NB4 (cell line): Measurements from ENCODE around the gene ACSM2A.

ENCODE experiments used
- POLR2A ChIP-seq: IDR thresholded peaks from 2 replicates; pipeline ENCODE4 v1.6.1; 2011; ENCODE audit warnings: mild to moderate bottlenecking; ENCODE audit not compliant: insufficient read length; ENCODE audit errors: extremely low read depth
- TF ChIP-seq, protein P1 (sequence below): IDR thresholded peaks from one replicate; pipeline ENCODE4 v1.5.1; 2012; ENCODE audit warnings: low read depth, low read length

DNA sequence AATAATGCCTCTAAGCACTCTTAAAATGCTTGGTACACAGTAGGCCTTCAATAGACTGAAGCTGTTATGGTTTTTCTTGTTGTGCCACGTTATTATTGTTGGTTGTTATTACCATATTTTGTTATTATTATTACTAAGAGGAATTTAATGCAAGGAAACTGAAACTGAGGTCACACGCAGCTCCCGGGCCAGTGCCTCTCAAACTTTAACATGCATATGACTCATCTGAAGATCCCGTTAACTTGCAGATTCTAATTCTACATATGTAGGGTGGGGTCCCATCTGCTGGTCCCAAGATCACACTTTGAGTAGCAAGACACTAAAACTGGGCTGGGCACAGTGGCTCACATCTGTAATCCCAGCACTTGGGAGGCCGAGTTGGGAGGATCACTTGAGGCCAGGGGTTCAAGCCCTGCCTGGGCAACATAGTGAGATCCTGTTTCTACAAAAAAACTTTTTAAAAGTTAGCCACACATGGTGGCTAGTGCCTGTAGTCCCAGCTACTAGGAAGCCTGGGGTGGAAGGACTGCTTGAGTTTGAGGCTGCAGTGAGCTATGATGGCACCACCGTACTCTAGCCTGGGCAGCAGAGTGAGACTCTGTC lies 41.1 kb upstream of the ACSM2A start:
- TF ChIP-seq, protein P1, sequence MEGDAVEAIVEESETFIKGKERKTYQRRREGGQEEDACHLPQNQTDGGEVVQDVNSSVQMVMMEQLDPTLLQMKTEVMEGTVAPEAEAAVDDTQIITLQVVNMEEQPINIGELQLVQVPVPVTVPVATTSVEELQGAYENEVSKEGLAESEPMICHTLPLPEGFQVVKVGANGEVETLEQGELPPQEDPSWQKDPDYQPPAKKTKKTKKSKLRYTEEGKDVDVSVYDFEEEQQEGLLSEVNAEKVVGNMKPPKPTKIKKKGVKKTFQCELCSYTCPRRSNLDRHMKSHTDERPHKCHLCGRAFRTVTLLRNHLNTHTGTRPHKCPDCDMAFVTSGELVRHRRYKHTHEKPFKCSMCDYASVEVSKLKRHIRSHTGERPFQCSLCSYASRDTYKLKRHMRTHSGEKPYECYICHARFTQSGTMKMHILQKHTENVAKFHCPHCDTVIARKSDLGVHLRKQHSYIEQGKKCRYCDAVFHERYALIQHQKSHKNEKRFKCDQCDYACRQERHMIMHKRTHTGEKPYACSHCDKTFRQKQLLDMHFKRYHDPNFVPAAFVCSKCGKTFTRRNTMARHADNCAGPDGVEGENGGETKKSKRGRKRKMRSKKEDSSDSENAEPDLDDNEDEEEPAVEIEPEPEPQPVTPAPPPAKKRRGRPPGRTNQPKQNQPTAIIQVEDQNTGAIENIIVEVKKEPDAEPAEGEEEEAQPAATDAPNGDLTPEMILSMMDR: no peak
- TF ChIP-seq POLR2A: no peak
